Measurements from ENCODE around the gene PRKG1.

Gene PRKG1

GRCh38 chr10:51508156-51508555 lies 433.9 kb downstream of the PRKG1 start:
- TF ChIP-seq CTCF (IDR thresholded peaks at IDR 0.05; ENCODE audit: borderline replicate concordance, insufficient read depth, low read depth, low read length), result no peak
- H3K4me3 ChIP-seq (ENCODE audit: low read depth, low read length), result no peak overlapping the region

GRCh38 chr10:51510231-51510630 lies 435.9 kb downstream of the PRKG1 start:
- no peak for TF ChIP-seq CTCF (IDR thresholded peaks at IDR 0.05; ENCODE audit: borderline replicate concordance, insufficient read depth, low read depth, low read length)
- no peak overlapping the region for H3K4me3 ChIP-seq (ENCODE audit: low read depth, low read length)

- TF ChIP-seq CTCF (IDR thresholded peaks at IDR 0.05; ENCODE audit: borderline replicate concordance, insufficient read depth, low read depth, low read length), result no peak
These were observed 447.3 kb downstream of the PRKG1 start for GRCh38 chr10:51521605-51522004.

GRCh38 chr10:51522858-51523257 lies 448.6 kb downstream of the PRKG1 start:
- no peak for TF ChIP-seq CTCF (IDR thresholded peaks at IDR 0.05; ENCODE audit: borderline replicate concordance, insufficient read depth, low read depth, low read length)
- H3K4me3 ChIP-seq (ENCODE audit: low read depth, low read length), result no peak overlapping the region

More at GRCh38 chr10:51521605-51522004, 447.3 kb downstream of the PRKG1 start:
- H3K4me3 ChIP-seq (ENCODE audit: low read depth, low read length), result no peak overlapping the region

GRCh38 chr10:51523440-51523839 lies 449.2 kb downstream of the PRKG1 start:
- H3K4me3 ChIP-seq (ENCODE audit: low read depth, low read length), result no peak overlapping the region
- no peak for TF ChIP-seq CTCF (IDR thresholded peaks at IDR 0.05; ENCODE audit: borderline replicate concordance, insufficient read depth, low read depth, low read length)

- TF ChIP-seq CTCF (IDR thresholded peaks at IDR 0.05; ENCODE audit: borderline replicate concordance, insufficient read depth, low read depth, low read length), result no peak
- no peak overlapping the region for H3K4me3 ChIP-seq (ENCODE audit: low read depth, low read length)
These were observed 449.8 kb downstream of the PRKG1 start for GRCh38 chr10:51524041-51524440.

- no peak for TF ChIP-seq CTCF (IDR thresholded peaks at IDR 0.05; ENCODE audit: borderline replicate concordance, insufficient read depth, low read depth, low read length)
- no peak overlapping the region for H3K4me3 ChIP-seq (ENCODE audit: low read depth, low read length)
These were observed 453.4 kb downstream of the PRKG1 start for GRCh38 chr10:51527522-51528219.
